Activated CD8-positive, alpha-beta memory T cell treated with anti-CD3 and anti-CD28 coated beads for 36 hours (primary cell): Measurements from ENCODE around the gene LEMD1. TPM values are rescaled to one million over a fixed set of nuclear protein-coding genes. Genes with fewer than 3 reads are reported as not detected.

Experiments
- CTCF ChIA-PET: fragments of 350-600 bp; sonication (Branson Sonifier 250); formaldehyde crosslinking; loops from one replicate; lab custom pipeline; 2021; ENCODE audit warnings: antibody characterized with exemption; lab: Charles Lee
- POLR2A ChIA-PET: fragments of 350-600 bp; sonication (Branson Sonifier 250); formaldehyde crosslinking; loops from one replicate; lab custom pipeline; 2021; ENCODE audit warnings: antibody characterized with exemption; lab: Charles Lee
- total RNA-seq, 2 experiments: library from RNA; stranded (reverse); gene quantifications; one replicate each; pipeline ENCODE4 v1.2.3, GENCODE V29; 2021

Gene LEMD1
- total RNA-seq, 2 experiments from 2014 or later = 0.57 TPM; not detected in 1

- POLR2A ChIA-PET = no interaction called here
- CTCF ChIA-PET = interaction anchor here (0.9 to 1.5 kb wide), 6 partner anchors 15 to 137 kb away, joined by 3 to 6 read pairs (median 3); no protein-coding TSS in a partner anchor
Observed at GRCh38 chr1:205350691-205351141, 71.1 kb downstream of the LEMD1 start.

GRCh38 chr1:205350124-205350523 lies 71.7 kb downstream of the LEMD1 start:
- POLR2A ChIA-PET = no interaction called here
- CTCF ChIA-PET = interaction anchor here (0.9 to 1.5 kb wide), 5 partner anchors 15 to 138 kb away, joined by 3 to 6 read pairs (median 3); no protein-coding TSS in a partner anchor

DNA sequence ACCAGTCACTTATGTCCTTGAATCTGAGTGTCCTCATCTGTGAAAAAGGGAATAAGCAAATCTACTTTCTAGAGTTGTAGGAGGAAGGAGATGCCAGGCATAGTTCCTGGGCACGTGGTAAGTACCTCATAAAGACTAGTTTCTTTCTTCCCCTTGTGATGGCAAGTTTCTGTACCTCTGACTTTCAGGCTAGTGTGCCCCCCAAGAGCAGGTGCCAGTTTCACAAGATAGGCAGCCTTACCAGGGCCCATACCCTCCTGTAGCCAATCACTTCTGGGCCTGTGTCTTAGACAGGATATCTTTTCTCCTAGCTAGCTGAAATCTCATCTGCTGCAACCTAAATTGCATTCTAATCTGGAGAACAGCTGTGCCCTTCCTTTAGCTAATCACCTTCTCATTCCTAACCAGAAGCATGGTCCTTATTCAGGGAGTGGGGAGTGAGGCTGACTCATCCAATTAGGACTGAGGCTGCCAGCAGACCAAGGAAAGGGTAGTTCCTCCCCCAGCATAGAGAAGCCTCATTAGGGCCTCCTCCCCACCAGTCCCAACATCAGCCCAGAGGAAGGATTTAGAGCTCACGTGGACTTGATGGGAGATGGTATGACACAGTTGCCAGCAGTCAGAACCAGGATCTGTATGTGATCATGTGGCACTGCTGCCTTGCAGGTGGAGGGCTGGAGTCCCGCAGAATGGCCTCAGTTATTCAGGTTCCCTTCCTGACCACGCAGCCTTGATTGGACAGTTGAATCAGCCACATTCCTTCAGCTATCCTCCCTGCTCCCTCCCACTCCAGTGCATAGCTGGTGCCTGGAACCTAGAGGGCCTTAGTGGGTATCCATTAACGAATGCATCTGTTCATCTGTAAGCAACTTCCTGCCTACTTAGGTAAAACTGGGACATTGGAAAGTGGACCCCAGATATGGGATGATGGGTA lies 73.0 kb downstream of the LEMD1 start:
- ChIA-PET CTCF (interaction anchor here (0.6 to 1.6 kb wide), 3 partner anchors 12 to 61 kb away, joined by 3 to 5 read pairs (median 3); no protein-coding TSS in a partner anchor), POLR2A (no interaction called here)

DNA sequence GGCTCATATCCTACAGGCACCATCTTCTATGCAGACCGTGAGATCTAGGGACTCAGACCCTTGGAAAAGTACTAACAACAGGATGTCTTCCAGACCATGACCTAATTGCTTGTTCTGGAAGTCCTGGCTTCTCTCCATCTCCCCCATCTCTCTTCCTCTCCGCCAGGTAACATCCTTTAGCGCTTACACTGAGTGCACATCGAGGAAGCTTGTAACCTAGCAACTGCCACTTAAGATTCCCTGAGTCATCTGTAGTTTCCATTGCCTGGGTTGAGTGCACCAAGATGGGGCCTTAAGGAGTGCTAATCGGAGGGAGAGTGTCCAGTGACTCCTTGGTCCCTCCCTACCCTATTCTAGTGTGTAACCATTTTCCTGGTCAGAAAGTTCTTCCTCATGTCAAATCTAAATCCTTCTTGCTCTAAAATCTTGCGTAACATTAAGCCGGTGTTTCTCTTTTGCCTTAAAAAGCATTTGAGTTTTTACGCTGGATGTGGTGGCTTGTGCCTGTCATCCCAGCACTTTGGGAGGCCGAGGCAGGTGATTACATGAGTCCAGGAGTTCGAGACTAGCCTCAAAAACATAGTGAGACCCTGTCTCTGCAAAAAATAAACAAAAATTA lies 74.8 kb downstream of the LEMD1 start:
- POLR2A ChIA-PET = no interaction called here

GRCh38 chr1:205345761-205346160 lies 76.1 kb downstream of the LEMD1 start:
- ChIA-PET CTCF (interaction anchor here (1.0 kb wide), 1 partner anchor 20 kb away, joined by 3 read pairs; no protein-coding TSS in a partner anchor), POLR2A (interaction anchor here (0.7 kb wide), 1 partner anchor 246 kb away, joined by 3 read pairs; no protein-coding TSS in a partner anchor)

More for the DNA sequence above, 74.8 kb downstream of the LEMD1 start:
- CTCF ChIA-PET = no interaction called here

DNA sequence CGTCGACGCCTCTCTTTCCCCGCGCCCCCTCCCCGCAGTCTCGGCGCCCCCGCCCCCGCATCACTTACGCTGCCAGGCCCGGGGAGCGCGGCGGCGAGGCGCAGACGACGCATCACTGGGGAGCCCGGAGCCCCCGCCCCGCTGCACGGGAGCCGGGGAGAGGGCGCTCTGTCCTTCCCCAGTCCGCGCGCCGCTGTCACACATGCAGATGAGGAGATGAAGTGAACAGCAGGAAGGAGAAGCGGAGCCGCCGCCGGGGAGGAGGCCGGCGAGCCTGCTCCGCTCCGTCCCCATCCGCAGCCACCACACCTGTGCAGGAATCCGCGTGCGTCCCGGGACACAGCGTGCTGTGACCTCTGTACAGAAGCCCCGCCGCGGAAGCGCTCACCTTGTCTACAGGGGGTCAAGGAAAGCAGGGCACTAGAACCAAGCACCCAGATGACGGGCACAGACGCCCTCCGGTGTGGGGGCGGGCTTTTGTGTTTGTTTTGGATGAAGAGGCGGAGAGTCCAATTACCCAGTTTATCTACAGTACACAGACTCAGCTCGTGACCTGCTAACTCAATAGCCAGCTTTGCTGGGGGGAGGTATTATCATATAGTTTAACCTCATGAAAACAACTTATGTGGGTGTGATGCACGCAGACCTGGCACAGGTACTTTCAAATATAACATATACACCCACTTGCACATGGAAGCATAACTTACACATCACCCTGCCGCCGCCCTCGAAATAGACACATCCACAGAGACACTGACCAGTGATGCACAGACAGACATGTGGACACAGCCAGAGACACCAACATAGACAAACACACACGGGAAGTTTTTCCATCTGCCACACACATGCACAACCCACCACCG lies 77.6 kb downstream of the LEMD1 start:
- ChIA-PET CTCF (interaction anchor here (0.5 to 2.6 kb wide), 4 partner anchors 8 to 162 kb away, joined by 4 to 8 read pairs (median 4); no protein-coding TSS in a partner anchor), POLR2A (no interaction called here)

- ChIA-PET POLR2A (no interaction called here), CTCF (interaction anchor here (1.8 to 2.6 kb wide), 2 partner anchors 9 to 18 kb away, joined by 5 to 8 read pairs; no protein-coding TSS in a partner anchor)
Observed at GRCh38 chr1:205343431-205344065, 78.3 kb downstream of the LEMD1 start.

DNA sequence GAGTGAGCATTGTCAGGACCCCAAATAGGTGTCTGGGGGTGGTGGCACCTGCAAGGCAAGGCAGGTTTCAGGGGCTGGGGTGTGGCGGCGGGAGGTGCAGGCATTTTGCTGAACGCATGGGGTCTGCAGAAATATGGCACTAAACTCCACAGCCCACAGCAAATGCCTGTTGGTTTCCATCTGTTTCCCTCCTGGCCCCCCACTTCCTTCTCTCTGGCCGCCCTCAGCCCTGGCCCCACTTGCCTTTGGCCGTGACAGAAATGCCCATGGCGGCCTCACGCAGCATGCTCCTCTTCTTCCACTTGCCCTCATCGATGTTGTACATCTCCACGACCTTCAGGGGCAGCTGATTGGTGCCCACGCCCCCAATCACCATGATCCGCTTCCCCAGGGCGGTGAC lies 78.9 kb downstream of the LEMD1 start:
- CTCF ChIA-PET = interaction anchor here (1.8 to 2.6 kb wide), 3 partner anchors 8 to 18 kb away, joined by 5 to 8 read pairs (median 6); no protein-coding TSS in a partner anchor

DNA sequence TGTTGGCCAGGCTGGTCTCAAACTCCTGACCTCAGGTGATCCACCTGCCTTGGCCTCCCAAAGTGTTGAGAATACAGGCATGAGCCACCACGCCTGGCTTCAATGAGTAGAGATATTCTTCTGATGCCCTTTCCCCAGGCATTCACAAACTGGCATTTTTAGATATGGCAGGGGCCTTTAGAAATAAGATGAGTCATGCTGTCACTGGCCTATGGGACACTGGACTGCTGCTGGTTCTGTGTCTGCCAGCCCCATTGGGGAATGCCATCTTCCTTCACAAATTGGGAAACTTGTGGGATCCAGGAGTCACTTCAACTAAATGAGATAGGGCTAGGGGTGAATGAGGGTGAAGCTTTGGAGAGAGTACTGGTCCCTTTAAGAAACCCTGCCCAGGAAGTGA lies 81.2 kb downstream of the LEMD1 start:
- ChIA-PET CTCF (interaction anchor here (1.8 to 2.1 kb wide), 2 partner anchors 13 to 90 kb away, joined by 4 to 6 read pairs; no protein-coding TSS in a partner anchor), POLR2A (no interaction called here)

More for the DNA sequence above, 78.9 kb downstream of the LEMD1 start:
- POLR2A ChIA-PET = no interaction called here

DNA sequence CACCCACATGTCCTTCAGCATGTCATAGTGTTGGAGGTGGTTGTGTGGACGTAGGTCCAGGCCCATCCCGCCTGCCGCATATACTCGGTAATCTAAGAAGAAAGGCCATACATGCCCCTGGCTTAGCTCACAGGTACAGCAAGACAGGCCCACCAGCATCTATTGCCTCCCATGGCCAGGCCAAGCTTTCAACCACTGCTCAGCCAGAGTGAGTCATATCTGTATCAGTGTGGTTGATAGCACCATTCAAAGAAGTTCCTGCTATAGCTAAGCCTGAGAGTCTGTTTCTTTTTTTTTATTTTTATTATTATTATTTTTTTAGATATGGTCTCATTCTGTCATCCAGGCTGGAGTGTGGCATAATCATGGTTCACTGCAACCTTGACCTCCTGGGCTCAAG lies 82.1 kb downstream of the LEMD1 start:
- ChIA-PET POLR2A (interaction anchor here (0.6 kb wide), 1 partner anchor 22 kb away, joined by 3 read pairs; no protein-coding TSS in a partner anchor), CTCF (interaction anchor here (1.0 to 1.8 kb wide), 7 partner anchors 14 to 184 kb away, joined by 3 to 9 read pairs (median 4); no protein-coding TSS in a partner anchor)

- POLR2A ChIA-PET = no interaction called here
Observed at GRCh38 chr1:205339197-205339702, 82.6 kb downstream of the LEMD1 start.

DNA sequence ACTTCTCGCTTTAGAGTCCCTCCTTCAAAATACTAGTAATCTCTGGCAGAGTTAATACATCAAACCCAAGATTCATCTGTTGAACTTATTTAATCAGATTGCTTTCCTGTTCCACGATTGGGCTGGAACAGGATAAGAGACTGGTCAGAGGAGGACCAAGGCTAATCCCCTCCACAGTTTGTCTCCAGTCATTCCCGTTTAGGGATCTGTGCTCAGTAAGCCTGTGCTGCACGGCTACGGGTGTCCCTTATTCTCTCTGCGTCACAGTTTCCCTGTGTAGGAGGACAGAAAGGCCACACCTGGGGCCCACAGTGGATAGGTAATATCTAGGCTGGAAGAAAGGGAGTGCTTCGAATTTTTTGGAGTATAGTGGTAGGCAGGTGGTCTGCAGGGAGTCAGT lies 83.8 kb downstream of the LEMD1 start:
- ChIA-PET CTCF (interaction anchor here (1.1 to 5.7 kb wide), 5 partner anchors 13 to 186 kb away, joined by 5 to 41 read pairs (median 22); no protein-coding TSS in a partner anchor), POLR2A (no interaction called here)

More at GRCh38 chr1:205339197-205339702, 82.6 kb downstream of the LEMD1 start:
- CTCF ChIA-PET = interaction anchor here (1.0 to 1.8 kb wide), 7 partner anchors 14 to 185 kb away, joined by 3 to 9 read pairs (median 4); no protein-coding TSS in a partner anchor

DNA sequence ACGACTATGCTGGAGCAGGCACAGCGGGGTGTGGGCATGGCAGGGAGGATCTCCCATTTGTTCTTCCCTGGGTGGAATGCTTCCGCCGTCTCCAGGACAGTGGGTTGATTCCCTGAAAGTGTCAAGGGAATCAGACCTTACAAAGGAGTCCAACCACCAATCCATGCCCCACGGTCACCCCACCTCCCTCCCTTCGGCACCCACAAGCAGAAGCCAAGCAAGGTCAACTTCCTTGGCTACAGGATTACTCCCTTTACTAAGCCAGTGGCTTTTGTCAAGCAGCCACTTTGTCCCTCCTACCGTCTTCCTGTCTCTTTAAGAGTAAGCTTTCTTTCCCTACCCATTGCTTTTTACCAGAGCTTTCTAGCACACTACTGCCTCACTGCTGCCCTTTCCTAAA lies 84.4 kb downstream of the LEMD1 start:
- CTCF ChIA-PET = interaction anchor here (0.9 to 5.7 kb wide), 7 partner anchors 12 to 191 kb away, joined by 3 to 41 read pairs (median 12); no protein-coding TSS in a partner anchor
- POLR2A ChIA-PET = no interaction called here

- POLR2A ChIA-PET = no interaction called here
- CTCF ChIA-PET = interaction anchor here (0.6 to 5.7 kb wide), 31 partner anchors 8 to 193 kb away, joined by 3 to 41 read pairs (median 4); partner anchors contain the start of gene NUAK2
Observed at GRCh38 chr1:205335692-205336091, 86.2 kb downstream of the LEMD1 start.

DNA sequence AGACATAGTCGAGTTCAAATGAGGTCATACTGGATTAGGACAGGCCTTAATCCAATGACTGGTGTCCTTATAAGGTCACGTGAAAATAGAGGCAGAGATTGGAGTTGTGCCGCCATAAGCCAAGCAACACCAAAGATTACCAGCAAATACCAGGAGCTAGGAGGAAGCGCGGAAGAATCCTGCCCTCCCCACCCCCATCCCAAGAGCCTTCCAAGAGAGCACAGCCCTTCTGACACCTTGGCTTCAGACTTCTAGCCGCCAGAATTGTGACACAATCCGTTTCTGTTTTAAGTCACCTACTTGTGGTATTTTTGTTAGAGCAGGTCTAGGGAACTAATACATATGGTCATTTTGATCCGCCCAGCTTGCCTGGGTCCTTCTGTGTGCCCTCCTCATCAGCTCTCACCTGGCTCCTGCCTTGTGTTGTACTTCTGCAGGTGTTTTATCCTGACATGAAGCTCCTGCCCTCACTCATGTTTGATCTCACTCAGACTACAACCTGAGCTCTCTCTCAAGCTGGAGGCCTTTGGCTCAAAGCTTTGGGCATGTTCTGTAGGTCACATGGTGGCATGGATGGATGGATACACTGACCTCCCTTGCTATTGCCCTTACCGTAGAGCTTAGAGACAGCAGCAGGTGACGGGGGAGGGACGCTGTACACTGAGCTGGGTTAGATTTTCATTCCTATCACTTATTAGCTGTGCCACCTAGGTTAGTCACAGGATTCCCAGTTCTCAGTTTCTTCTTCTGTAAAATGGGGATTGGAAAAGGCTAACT lies 89.7 kb downstream of the LEMD1 start:
- ChIA-PET CTCF (interaction anchor here (0.6 to 1.3 kb wide), 4 partner anchors 13 to 206 kb away, joined by 3 to 10 read pairs (median 3); no protein-coding TSS in a partner anchor), POLR2A (no interaction called here)
